K562 (cell line): Measurements from ENCODE around the gene COQ8B. TPM values are rescaled to one million over a fixed set of nuclear protein-coding genes. Genes with fewer than 3 reads are reported as not detected.

Experiments
- HDGF ChIP-seq: fragments of 450-650 bp; IDR thresholded peaks from 2 replicates; pipeline ENCODE4 v1.6.1; 2016
- KDM2B ChIP-seq: fragments of 250-450 bp; sonication (Bioruptor Pico); IDR thresholded peaks from 2 replicates; pipeline ENCODE4 v1.8.0; 2021; ENCODE audit warnings: mild to moderate bottlenecking, moderate library complexity
- KDM4B ChIP-seq, 2 experiments: fragments of 450-650 bp in 1 of 2; sonication (generic) in 1 of 2; IDR thresholded peaks; 2 replicates each; pipeline ENCODE4 v1.6.1; 2016 to 2017; ENCODE audit warnings: borderline replicate concordance in 2 of 2, antibody characterized with exemption in 1 of 2, low read depth in 1 of 2, mild to moderate bottlenecking in 1 of 2
- OTX1 ChIP-seq: fragments of 450-650 bp; formaldehyde crosslinking; IDR thresholded peaks from 2 replicates; pipeline ENCODE4 v1.4.0; 2022; ENCODE audit warnings: mild to moderate bottlenecking
- SMARCA4 ChIP-seq: fragments of 450-650 bp; IDR thresholded peaks from 2 replicates; pipeline ENCODE4 v1.6.1; 2016
- U2AF2 ChIP-seq: fragments of 200-400 bp; formaldehyde crosslinking; optimal IDR thresholded peaks from 2 replicates; pipeline ENCODE3; 2017; ENCODE audit warnings: low read depth, mild to moderate bottlenecking, low read length
- VEZF1 ChIP-seq: fragments of 200-800 bp; sonication (Bioruptor generic); IDR thresholded peaks from 2 replicates; pipeline ENCODE4 v1.6.1; 2017; ENCODE audit warnings: missing genetic modification characterization, missing compliant biosample characterization
- ZNF174 ChIP-seq: fragments of 250-450 bp; sonication (Bioruptor Pico); IDR thresholded peaks from 2 replicates; pipeline ENCODE4 v1.4.0; 2020; ENCODE audit warnings: mild to moderate bottlenecking
- ZNF217 ChIP-seq: sonication (generic); formaldehyde crosslinking; IDR thresholded peaks from 2 replicates; pipeline ENCODE4 v1.8.0; 2022; ENCODE audit warnings: mild to moderate bottlenecking, missing genetic modification reagents
- ZNF277 ChIP-seq: fragments of 250-450 bp; sonication (Bioruptor Pico); IDR thresholded peaks from 2 replicates; pipeline ENCODE4 v1.8.0; 2022; ENCODE audit warnings: inconsistent platforms, mild to moderate bottlenecking, moderate library complexity, borderline replicate concordance
- ZNF407 ChIP-seq: fragments of 450-650 bp; IDR thresholded peaks from 2 replicates; pipeline ENCODE4 v1.6.1; 2016; ENCODE audit warnings: low read depth
- ZNF512 ChIP-seq: IDR thresholded peaks from 2 replicates; pipeline ENCODE4 v1.6.1; 2016; ENCODE audit warnings: missing genetic modification characterization, missing compliant biosample characterization
- ZNF766 ChIP-seq: fragments of 200-800 bp; sonication (Bioruptor generic); conservative IDR thresholded peaks from 2 replicates; pipeline ENCODE4 v1.6.1; 2016; ENCODE audit warnings: missing genetic modification characterization, missing compliant biosample characterization
- ZZZ3 ChIP-seq: fragments of 450-650 bp; IDR thresholded peaks from 2 replicates; pipeline ENCODE4 v1.6.1; 2016; ENCODE audit warnings: antibody characterized with exemption, mild to moderate bottlenecking, moderate library complexity
- polyA plus RNA-seq, 8 experiments: library from polyadenylated mRNA; depleted of rRNA in 4 of 8; stranded (reverse) in 5 of 8; unstranded in 3 of 8; fragments of >200 nt; fragmentation: Nextera tagmentation in 2 of 8; fragmentation: Illumina TruSeq in 1 of 8; extraction: Ambion mirVana in 2 of 8; extraction: Trizol in 1 of 8; gene quantifications; 2 replicates each; pipeline versions ENCODE4 v1.2.1 to v1.2.3, GENCODE V29; 2011 to 2014; ENCODE audit warnings: inconsistent platforms in 1 of 8, missing spikeins in 1 of 8
- total RNA-seq, 7 experiments: library from RNA; depleted of rRNA in 6 of 7; stranded (reverse); fragments of >200 nt in 6 of 7; fragmentation: Illumina TruSeq in 2 of 7; extraction: Trizol in 2 of 7; gene quantifications; 2 replicates each; pipeline versions ENCODE4 v1.2.1 to v1.2.3, GENCODE V29; 2011 to 2021; ENCODE audit warnings: low replicate concordance in 1 of 7

The COQ8B gene
- total and polyA plus RNA-seq, 9 of the 15 experiments (the other 6 are each of a cell fraction or from before 2014, with no cell fraction given), result 0.41 to 32.3 (median 12.9) TPM

GRCh38 chr19:40716482-40717324, at the start of gene COQ8B, which contains the start of gene ITPKC (continued):
- no peak for TF ChIP-seq ZNF277 (CRISPR knock-in tag)
- no peak for TF ChIP-seq U2AF2
- no peak for TF ChIP-seq OTX1 (CRISPR knock-in tag)
- TF ChIP-seq KDM2B (CRISPR knock-in tag), result no peak
- TF ChIP-seq KDM4B (IDR thresholded peaks at IDR 0.05; ENCODE audit: borderline replicate concordance in 2 of 2, low read depth in 1 of 2), result no peak
- no peak for TF ChIP-seq ZNF512
- no peak for TF ChIP-seq SMARCA4
- TF ChIP-seq ZNF174, result no peak
- no peak for TF ChIP-seq ZZZ3
- no peak for TF ChIP-seq HDGF
- TF ChIP-seq ZNF766 (CRISPR knock-in tag), result no peak
- TF ChIP-seq ZNF217 (CRISPR knock-in tag), result no peak
- no peak for TF ChIP-seq ZNF407
- TF ChIP-seq VEZF1 (CRISPR knock-in tag), result peak; percentile 92
